Measurements from ENCODE around the gene CHMP2B. TPM values are rescaled to one million over a fixed set of nuclear protein-coding genes. Genes with fewer than 3 reads are reported as not detected.
"Not testable (repeated sequence)": the region's sequence is repeated elsewhere in the genome, so short reads cannot be mapped to it uniquely, and the experiment has no call there.

Gene CHMP2B
- total and polyA plus RNA-seq, 4 donors = 12.6 to 49.5 (median 15.5) TPM

GRCh38 chr3:87246662-87247429, 19.7 kb downstream of the CHMP2B start:
- no peak for DNase-seq (ENCODE audit: low spot score)
- H3K9ac ChIP-seq (ENCODE audit: low read depth in 1 of 2, low read length in 2 of 2) = no peak overlapping the region
- WGBS = 88% methylated on average over 3 of the region's 3 CpGs
- H3K27ac ChIP-seq (ENCODE audit: low read depth in 1 of 2, low read length in 2 of 2) = no peak overlapping the region
- H3K36me3 ChIP-seq (ENCODE audit: control insufficient read depth in 4 of 4, insufficient read depth in 3 of 4, low read depth in 1 of 4, low read length in 3 of 4) = peaks cover 0 to 15% (median 6%) of the 10 kb centered on the region in 4 donors
- H3K27me3 ChIP-seq (ENCODE audit: control insufficient read depth in 4 of 4, insufficient read depth in 4 of 4, low read length in 3 of 4) = no peaks in the 10 kb centered on the region
- H3K9me3 ChIP-seq (ENCODE audit: control insufficient read depth in 4 of 4, low read length in 3 of 4) = no peaks in the 10 kb centered on the region
- TF ChIP-seq NR2F2 (IDR thresholded peaks at IDR 0.05) = no peak
- no peak for TF ChIP-seq RXRA (IDR thresholded peaks at IDR 0.05)
- no peak for TF ChIP-seq YY1 (IDR thresholded peaks at IDR 0.05)
- TF ChIP-seq EGR1 (IDR thresholded peaks at IDR 0.05; ENCODE audit: low read depth in 2 of 2) = no peak
- TF ChIP-seq CTCF (IDR thresholded peaks at IDR 0.05; ENCODE audit: low read depth, low read length, missing input control) = no peak
- no peak for TF ChIP-seq FOXA2 (IDR thresholded peaks at IDR 0.05)
- H3K4me3 ChIP-seq (ENCODE audit: low read depth in 1 of 3, low read length in 3 of 3) = no peak overlapping the region
- H3K4me1 ChIP-seq (ENCODE audit: control insufficient read depth in 4 of 4, insufficient read depth in 4 of 4, low read length in 3 of 4) = no peaks in the 10 kb centered on the region

- Histone ChIP-seq H3K9me3 (ENCODE audit: control insufficient read depth in 4 of 4, low read length in 3 of 4) (no peaks in the 10 kb centered on the region), H3K36me3 (ENCODE audit: control insufficient read depth in 4 of 4, insufficient read depth in 3 of 4, low read depth in 1 of 4, low read length in 3 of 4) (peaks cover 0 to 15% (median 6%) of the 10 kb centered on the region in 4 donors), H3K27me3 (ENCODE audit: control insufficient read depth in 4 of 4, insufficient read depth in 4 of 4, low read length in 3 of 4) (no peaks in the 10 kb centered on the region), H3K9ac (ENCODE audit: low read depth in 1 of 2, low read length in 2 of 2) (no peak overlapping the region), H3K4me3 (ENCODE audit: low read depth in 1 of 3, low read length in 3 of 3) (no peak overlapping the region), H3K27ac (ENCODE audit: low read depth in 1 of 2, low read length in 2 of 2) (no peak overlapping the region), H3K4me1 (ENCODE audit: control insufficient read depth in 4 of 4, insufficient read depth in 4 of 4, low read length in 3 of 4) (no peaks in the 10 kb centered on the region)
- 91% methylated on average over 1 of the region's 1 CpG for WGBS
- no peak for DNase-seq (ENCODE audit: low spot score)
- no peak for TF ChIP-seq ATF3 (IDR thresholded peaks at IDR 0.05)
- no peak for TF ChIP-seq RXRA (IDR thresholded peaks at IDR 0.05)
- no peak for TF ChIP-seq SP1 (IDR thresholded peaks at IDR 0.05)
- TF ChIP-seq NR2F2 (IDR thresholded peaks at IDR 0.05) = no peak
- TF ChIP-seq RAD21 (IDR thresholded peaks at IDR 0.05) = no peak
- TF ChIP-seq EGR1 (IDR thresholded peaks at IDR 0.05; ENCODE audit: low read depth in 2 of 2) = no peak
- TF ChIP-seq ZBTB33 (IDR thresholded peaks at IDR 0.05) = no peak
- no peak for TF ChIP-seq HNF4G (IDR thresholded peaks at IDR 0.05)
- TF ChIP-seq, protein P1, sequence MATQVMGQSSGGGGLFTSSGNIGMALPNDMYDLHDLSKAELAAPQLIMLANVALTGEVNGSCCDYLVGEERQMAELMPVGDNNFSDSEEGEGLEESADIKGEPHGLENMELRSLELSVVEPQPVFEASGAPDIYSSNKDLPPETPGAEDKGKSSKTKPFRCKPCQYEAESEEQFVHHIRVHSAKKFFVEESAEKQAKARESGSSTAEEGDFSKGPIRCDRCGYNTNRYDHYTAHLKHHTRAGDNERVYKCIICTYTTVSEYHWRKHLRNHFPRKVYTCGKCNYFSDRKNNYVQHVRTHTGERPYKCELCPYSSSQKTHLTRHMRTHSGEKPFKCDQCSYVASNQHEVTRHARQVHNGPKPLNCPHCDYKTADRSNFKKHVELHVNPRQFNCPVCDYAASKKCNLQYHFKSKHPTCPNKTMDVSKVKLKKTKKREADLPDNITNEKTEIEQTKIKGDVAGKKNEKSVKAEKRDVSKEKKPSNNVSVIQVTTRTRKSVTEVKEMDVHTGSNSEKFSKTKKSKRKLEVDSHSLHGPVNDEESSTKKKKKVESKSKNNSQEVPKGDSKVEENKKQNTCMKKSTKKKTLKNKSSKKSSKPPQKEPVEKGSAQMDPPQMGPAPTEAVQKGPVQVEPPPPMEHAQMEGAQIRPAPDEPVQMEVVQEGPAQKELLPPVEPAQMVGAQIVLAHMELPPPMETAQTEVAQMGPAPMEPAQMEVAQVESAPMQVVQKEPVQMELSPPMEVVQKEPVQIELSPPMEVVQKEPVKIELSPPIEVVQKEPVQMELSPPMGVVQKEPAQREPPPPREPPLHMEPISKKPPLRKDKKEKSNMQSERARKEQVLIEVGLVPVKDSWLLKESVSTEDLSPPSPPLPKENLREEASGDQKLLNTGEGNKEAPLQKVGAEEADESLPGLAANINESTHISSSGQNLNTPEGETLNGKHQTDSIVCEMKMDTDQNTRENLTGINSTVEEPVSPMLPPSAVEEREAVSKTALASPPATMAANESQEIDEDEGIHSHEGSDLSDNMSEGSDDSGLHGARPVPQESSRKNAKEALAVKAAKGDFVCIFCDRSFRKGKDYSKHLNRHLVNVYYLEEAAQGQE (IDR thresholded peaks at IDR 0.05) = no peak
- TF ChIP-seq MAX (IDR thresholded peaks at IDR 0.05) = no peak
- TF ChIP-seq TAF1 (conservative IDR thresholded peaks at IDR 0.05) = no peak
- no peak for TF ChIP-seq GABPA (IDR thresholded peaks at IDR 0.05 in 1 of 2, conservative IDR thresholded peaks at IDR 0.05 in 1 of 2)
- TF ChIP-seq JUND (IDR thresholded peaks at IDR 0.05) = no peak
- no peak for TF ChIP-seq YY1 (IDR thresholded peaks at IDR 0.05)
Measured at GRCh38 chr3:87247430-87247773, 20.3 kb downstream of the CHMP2B start.

DNA sequence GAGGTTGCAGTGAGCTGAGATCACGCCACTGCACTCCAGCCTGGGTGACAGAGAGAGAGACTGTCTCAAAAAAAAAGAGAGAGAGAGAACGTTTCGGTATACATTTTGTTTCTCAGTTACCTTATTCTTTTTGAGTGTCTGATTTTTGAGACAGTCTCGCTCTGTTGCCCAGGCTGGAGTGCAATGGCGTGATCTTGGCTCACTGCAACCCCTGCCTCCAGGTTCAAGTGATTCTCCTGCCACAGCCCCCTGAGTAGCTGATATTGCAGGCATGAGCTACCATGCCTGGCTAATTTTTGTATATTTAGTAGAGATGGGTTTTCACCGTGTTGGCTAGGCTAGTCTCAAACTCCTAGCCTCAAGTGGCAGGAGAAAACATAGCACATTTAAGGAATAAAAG, 21.1 kb downstream of the CHMP2B start:
- H3K4me3 ChIP-seq (ENCODE audit: low read depth in 1 of 3, low read length in 3 of 3); H3K27ac ChIP-seq (ENCODE audit: low read depth in 1 of 2, low read length in 2 of 2); H3K4me1 ChIP-seq (ENCODE audit: control insufficient read depth in 4 of 4, insufficient read depth in 4 of 4, low read length in 3 of 4); H3K9ac ChIP-seq (ENCODE audit: low read depth in 1 of 2, low read length in 2 of 2); H3K9me3 ChIP-seq (ENCODE audit: control insufficient read depth in 4 of 4, low read length in 3 of 4); H3K27me3 ChIP-seq (ENCODE audit: control insufficient read depth in 4 of 4, insufficient read depth in 4 of 4, low read length in 3 of 4); DNase-seq (ENCODE audit: low spot score): not testable (repeated sequence)
- H3K36me3 ChIP-seq (ENCODE audit: control insufficient read depth in 4 of 4, insufficient read depth in 3 of 4, low read depth in 1 of 4, low read length in 3 of 4) = peaks cover 0 to 15% (median 9%) of the 10 kb centered on the region in 4 donors
- WGBS = 97% methylated on average over 6 of the region's 6 CpGs

Data from liver (tissue), 9 donors.